Right forelimb (tissue), 1 donor: ENCODE data around the gene INTS1.
"Not testable (repeated sequence)": the region's sequence is repeated elsewhere in the genome, so short reads cannot be mapped to it uniquely, and the experiment has no call there.

Experiments used
- DNase-seq: peaks from one replicate; pipeline ENCODE4 v3.0.0-alpha.2; 2018

The INTS1 gene

GRCh38 chr7:1459920-1460820, 44.0 kb downstream of the INTS1 start:
- DNase-seq: no peak

- DNase-seq: peak; percentile 99
Measured at GRCh38 chr7:1459512-1459892, 44.7 kb downstream of the INTS1 start.

GRCh38 chr7:1458683-1459511, 45.3 kb downstream of the INTS1 start, which contains the start of gene MICALL2:
Gene MICALL2 (minus strand): TSS chr7:1459470. CDS start chr7:1459326, 144 bp downstream.
- DNase-seq: peak; percentile 69

GRCh38 chr7:1457949-1458682, 46.1 kb downstream of the INTS1 start:
- DNase-seq: no peak

GRCh38 chr7:1457059-1457948, 46.9 kb downstream of the INTS1 start:
- no peak for DNase-seq

- DNase-seq: no peak
Measured at GRCh38 chr7:1455955-1456354, 48.2 kb downstream of the INTS1 start.

- DNase-seq: no peak
Measured at GRCh38 chr7:1455241-1455939, 48.8 kb downstream of the INTS1 start.

GRCh38 chr7:1454542-1454941, 49.6 kb downstream of the INTS1 start:
- DNase-seq: peak; percentile 68

GRCh38 chr7:1452205-1452604, 52.0 kb downstream of the INTS1 start:
- no peak for DNase-seq

- no peak for DNase-seq
Measured at GRCh38 chr7:1450987-1451386, 53.2 kb downstream of the INTS1 start.

GRCh38 chr7:1450431-1450830, 53.8 kb downstream of the INTS1 start:
- DNase-seq: no peak

- no peak for DNase-seq
Measured at GRCh38 chr7:1449951-1450350, 54.2 kb downstream of the INTS1 start.

- DNase-seq: no peak
Measured at GRCh38 chr7:1449501-1449900, 54.7 kb downstream of the INTS1 start.

- DNase-seq: no peak
Measured at GRCh38 chr7:1448958-1449357, 55.2 kb downstream of the INTS1 start.

GRCh38 chr7:1447551-1448244, 56.5 kb downstream of the INTS1 start:
- DNase-seq: no peak

GRCh38 chr7:1447112-1447511, 57.1 kb downstream of the INTS1 start:
- DNase-seq: no peak

GRCh38 chr7:1446620-1447032, 57.6 kb downstream of the INTS1 start:
- DNase-seq: no peak

GRCh38 chr7:1446026-1446425, 58.2 kb downstream of the INTS1 start:
- DNase-seq: not testable (repeated sequence)

- DNase-seq: no peak
Measured at GRCh38 chr7:1445341-1445740, 58.8 kb downstream of the INTS1 start.

- no peak for DNase-seq
Measured at GRCh38 chr7:1444925-1445322, 59.3 kb downstream of the INTS1 start.
